Lower leg skin (tissue), 3 donors: ENCODE results near the gene HIPK2.

Experiments used
- CTCF ChIP-seq, 3 donors: fragments of 450-650 bp; IDR thresholded peaks; one replicate each; pipeline ENCODE4 v1.5.1; 2016; ENCODE audit warnings: antibody characterized with exemption in 3 of 3, mild to moderate bottlenecking in 3 of 3, moderate library complexity in 2 of 3
- POLR2A ChIP-seq, 2 donors: fragments of 450-650 bp; IDR thresholded peaks; one replicate each; pipeline ENCODE4 v1.6.1; 2016 to 2017; ENCODE audit warnings: antibody characterized with exemption in 2 of 2, mild to moderate bottlenecking in 1 of 2, moderate library complexity in 1 of 2

- no peak for TF ChIP-seq CTCF (IDR thresholded peaks at IDR 0.05)
- TF ChIP-seq POLR2A (IDR thresholded peaks at IDR 0.05) = no peak
Observed at GRCh38 chr7:139748373-139748765, 29.4 kb downstream of the HIPK2 start.
